Transverse colon (tissue), 3 donors: ENCODE measurements around the gene TRIL.

Experiments used
- CTCF ChIP-seq, 5 experiments: fragments of 200-600 bp in 3 of 5; fragments of 450-650 bp in 2 of 5; sonication (generic) in 3 of 5; IDR thresholded peaks; 1 replicate in 2 of 5; 2 replicates in 3 of 5; pipeline ENCODE4 v1.5.1; 2016 to 2017; ENCODE audit warnings: antibody characterized with exemption in 5 of 5, inconsistent platforms in 3 of 5, mild to moderate bottlenecking in 2 of 5, moderate library complexity in 1 of 5
- EP300 ChIP-seq: sonication (generic); formaldehyde crosslinking; IDR thresholded peaks from one replicate; pipeline ENCODE4 v1.6.1; 2017; ENCODE audit warnings: antibody characterized with exemption, low read depth

GRCh38 chr7:28996836-28997235 lies 38.7 kb upstream of the TRIL start:
- TF ChIP-seq CTCF (IDR thresholded peaks at IDR 0.05): no peak
- TF ChIP-seq EP300: no peak
